Chondrocyte (in vitro differentiated cells): ENCODE results near the gene DDX52. TPM values are rescaled to one million over a fixed set of nuclear protein-coding genes. Genes with fewer than 3 reads are reported as not detected.

Experiments used
- DNase-seq: peaks from one replicate; pipeline ENCODE4 v3.0.0; 2021; ENCODE audit warnings: mixed read lengths, low spot score
- H3K27ac Mint-ChIP-seq: one replicate; pipeline ENCODE4 v1.8.0; 2021; ENCODE audit warnings: mild to moderate bottlenecking, moderate library complexity, mixed read lengths; ENCODE audit not compliant: unreplicated experiment
- H3K27me3 Mint-ChIP-seq: 2 replicates; pipeline ENCODE4 v1.8.0; 2021; ENCODE audit warnings: low read depth, mixed read lengths
- H3K36me3 Mint-ChIP-seq: 2 replicates; pipeline ENCODE4 v1.8.0; 2021; ENCODE audit warnings: low read depth, mixed read lengths
- H3K4me1 Mint-ChIP-seq: 2 replicates; pipeline ENCODE4 v1.8.0; 2021; ENCODE audit warnings: low read depth, mild to moderate bottlenecking, mixed read lengths
- H3K4me3 Mint-ChIP-seq: one replicate; pipeline ENCODE4 v1.8.0; 2021; ENCODE audit warnings: mild to moderate bottlenecking, moderate library complexity, mixed read lengths; ENCODE audit not compliant: unreplicated experiment
- H3K9me3 Mint-ChIP-seq: 2 replicates; pipeline ENCODE4 v1.8.0; 2021; ENCODE audit warnings: low read depth, mixed read lengths
- CTCF ChIP-seq: fragments of 200-600 bp; sonication (generic); IDR thresholded peaks from 2 replicates; pipeline ENCODE4 v1.5.0; 2021; ENCODE audit warnings: antibody characterized with exemption, mild to moderate bottlenecking, moderate library complexity
- total RNA-seq: library from RNA; stranded (reverse); gene quantifications from 3 replicates; pipeline ENCODE4 v1.2.1, GENCODE V29; 2021

DDX52 gene
- total RNA-seq, 1 donor from 2014 or later: 43.9 TPM

GRCh38 chr17:37650419-37651003 lies 7.3 kb upstream of the DDX52 start:
- H3K27me3 Mint-ChIP-seq: no peaks in the 10 kb centered on the region
- peak; percentile 82 for TF ChIP-seq CTCF

DNA sequence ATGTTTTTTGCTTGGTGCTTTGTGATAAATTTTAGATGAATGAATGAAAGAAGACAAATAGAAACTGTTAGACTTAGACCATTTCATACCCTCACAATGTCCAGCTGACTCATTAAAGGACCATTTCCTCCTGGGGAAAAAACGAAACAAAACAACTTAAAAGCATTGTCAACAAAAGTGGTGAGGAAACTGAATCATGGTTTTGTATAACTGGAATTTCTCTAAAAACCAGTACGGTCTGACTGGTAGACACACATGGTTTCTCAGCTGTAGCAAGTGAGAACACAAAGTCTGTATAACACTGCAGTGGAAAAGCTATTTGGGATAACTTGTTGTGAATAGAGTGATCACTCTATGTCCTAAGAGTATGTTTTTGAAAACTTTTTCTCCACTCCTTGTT lies 5.3 kb upstream of the DDX52 start:
- Mint-ChIP-seq H3K4me3 (no peak overlapping the region), H3K36me3 (no peaks in the 10 kb centered on the region), H3K4me1 (peaks cover 25% of the 10 kb centered on the region), H3K27me3 (no peaks in the 10 kb centered on the region), H3K9me3 (no peaks in the 10 kb centered on the region), H3K27ac (peak overlapping the region; percentile 38)
- DNase-seq: no peak
- TF ChIP-seq CTCF: no peak

More at GRCh38 chr17:37650419-37651003, 7.3 kb upstream of the DDX52 start:
- Mint-ChIP-seq H3K9me3 (no peaks in the 10 kb centered on the region), H3K36me3 (no peaks in the 10 kb centered on the region), H3K4me1 (peaks cover 18% of the 10 kb centered on the region), H3K4me3 (no peak overlapping the region), H3K27ac (no peak overlapping the region)
- no peak for DNase-seq

- no peaks in the 10 kb centered on the region for H3K27me3 Mint-ChIP-seq
- no peak for DNase-seq
- H3K27ac Mint-ChIP-seq: no peak overlapping the region
- H3K9me3 Mint-ChIP-seq: no peaks in the 10 kb centered on the region
- no peak overlapping the region for H3K4me3 Mint-ChIP-seq
- peaks cover 27% of the 10 kb centered on the region for H3K4me1 Mint-ChIP-seq
- H3K36me3 Mint-ChIP-seq: no peaks in the 10 kb centered on the region
- no peak for TF ChIP-seq CTCF
Measured at GRCh38 chr17:37647856-37648255, 4.6 kb upstream of the DDX52 start.

- H3K36me3 Mint-ChIP-seq: peaks cover 12% of the 10 kb centered on the region
- peak overlapping the region; percentile 94 for H3K4me3 Mint-ChIP-seq
- H3K27me3 Mint-ChIP-seq: no peaks in the 10 kb centered on the region
- peaks cover 57% of the 10 kb centered on the region for H3K4me1 Mint-ChIP-seq
- H3K9me3 Mint-ChIP-seq: no peaks in the 10 kb centered on the region
- no peak for TF ChIP-seq CTCF
- peak overlapping the region; percentile 96 for H3K27ac Mint-ChIP-seq
- DNase-seq: no peak
Measured at GRCh38 chr17:37643869-37644268, 623 bp upstream of the DDX52 start.

DNA sequence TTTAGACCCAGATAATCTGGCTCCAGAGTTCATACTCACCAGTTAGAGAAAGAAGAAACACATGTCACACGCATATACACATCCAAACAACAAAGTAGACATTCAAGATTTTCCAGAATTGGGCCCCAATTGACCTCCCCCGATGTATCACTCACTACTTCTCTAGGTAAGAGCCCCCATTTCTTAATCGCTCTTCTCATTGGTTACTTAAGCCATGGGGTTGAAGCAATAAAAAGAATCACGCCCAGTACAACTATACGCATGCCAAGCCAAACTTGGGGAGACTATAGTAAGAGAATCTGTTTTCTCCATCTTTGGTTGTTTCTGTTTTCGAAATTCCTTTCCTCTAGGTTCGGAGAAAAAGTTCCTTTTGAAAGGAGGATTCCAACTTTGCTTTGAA lies 565 bp downstream of the DDX52 start:
- Mint-ChIP-seq H3K27ac (peak overlapping the region; percentile 96), H3K9me3 (no peaks in the 10 kb centered on the region), H3K27me3 (no peaks in the 10 kb centered on the region), H3K4me3 (peak overlapping the region; percentile 94), H3K36me3 (peaks cover 19% of the 10 kb centered on the region), H3K4me1 (peaks cover 50% of the 10 kb centered on the region)
- DNase-seq: no peak
- TF ChIP-seq CTCF: no peak
